GM13976 (cell line): ENCODE measurements around the gene SLC6A4.

Experiments
- DNase-seq: peaks from one replicate; pipeline ENCODE4 v3.0.0; 2012; ENCODE audit warnings: low spot score
- in situ Hi-C: fragments of 300-500 bp; cut with MboI; formaldehyde crosslinking; loops from one replicate; pipeline ENCODE4 v1.12.0; 2022; ENCODE audit warnings: low sequenced_read_pairs, mixed read lengths, inconsistent platforms; ENCODE audit not compliant: unreplicated experiment
- TF ChIP-seq, protein P1 (sequence below): IDR thresholded peaks from 2 replicates; pipeline ENCODE4 v1.5.1; 2012; ENCODE audit warnings: borderline replicate concordance, mild to moderate bottlenecking; ENCODE audit not compliant: insufficient read depth; ENCODE audit errors: extremely low read depth, missing control alignments, control extremely low read depth

Gene SLC6A4

DNA sequence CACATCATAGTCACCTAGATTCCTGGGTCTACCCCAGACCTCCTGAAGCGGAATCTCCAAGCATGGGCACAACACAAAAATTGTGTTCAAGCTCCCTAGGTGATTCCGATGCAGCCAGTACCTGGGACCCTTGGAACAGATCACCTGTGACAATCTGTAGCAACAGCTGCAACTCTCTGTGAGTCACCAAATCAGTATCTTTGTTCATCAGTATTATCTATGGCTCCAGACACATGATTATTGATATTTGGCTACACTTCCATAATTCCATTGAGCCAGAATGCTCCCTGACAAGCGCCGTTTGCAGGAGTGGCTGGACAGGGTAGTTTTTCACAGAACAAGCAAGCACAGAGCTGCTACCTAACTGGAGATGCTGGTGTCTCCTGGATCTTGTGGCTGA is 16.2 kb downstream of the SLC6A4 start:
- DNase-seq = no peak
- TF ChIP-seq, protein P1, sequence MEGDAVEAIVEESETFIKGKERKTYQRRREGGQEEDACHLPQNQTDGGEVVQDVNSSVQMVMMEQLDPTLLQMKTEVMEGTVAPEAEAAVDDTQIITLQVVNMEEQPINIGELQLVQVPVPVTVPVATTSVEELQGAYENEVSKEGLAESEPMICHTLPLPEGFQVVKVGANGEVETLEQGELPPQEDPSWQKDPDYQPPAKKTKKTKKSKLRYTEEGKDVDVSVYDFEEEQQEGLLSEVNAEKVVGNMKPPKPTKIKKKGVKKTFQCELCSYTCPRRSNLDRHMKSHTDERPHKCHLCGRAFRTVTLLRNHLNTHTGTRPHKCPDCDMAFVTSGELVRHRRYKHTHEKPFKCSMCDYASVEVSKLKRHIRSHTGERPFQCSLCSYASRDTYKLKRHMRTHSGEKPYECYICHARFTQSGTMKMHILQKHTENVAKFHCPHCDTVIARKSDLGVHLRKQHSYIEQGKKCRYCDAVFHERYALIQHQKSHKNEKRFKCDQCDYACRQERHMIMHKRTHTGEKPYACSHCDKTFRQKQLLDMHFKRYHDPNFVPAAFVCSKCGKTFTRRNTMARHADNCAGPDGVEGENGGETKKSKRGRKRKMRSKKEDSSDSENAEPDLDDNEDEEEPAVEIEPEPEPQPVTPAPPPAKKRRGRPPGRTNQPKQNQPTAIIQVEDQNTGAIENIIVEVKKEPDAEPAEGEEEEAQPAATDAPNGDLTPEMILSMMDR = no peak
- in situ Hi-C loops = no loop called here

DNA sequence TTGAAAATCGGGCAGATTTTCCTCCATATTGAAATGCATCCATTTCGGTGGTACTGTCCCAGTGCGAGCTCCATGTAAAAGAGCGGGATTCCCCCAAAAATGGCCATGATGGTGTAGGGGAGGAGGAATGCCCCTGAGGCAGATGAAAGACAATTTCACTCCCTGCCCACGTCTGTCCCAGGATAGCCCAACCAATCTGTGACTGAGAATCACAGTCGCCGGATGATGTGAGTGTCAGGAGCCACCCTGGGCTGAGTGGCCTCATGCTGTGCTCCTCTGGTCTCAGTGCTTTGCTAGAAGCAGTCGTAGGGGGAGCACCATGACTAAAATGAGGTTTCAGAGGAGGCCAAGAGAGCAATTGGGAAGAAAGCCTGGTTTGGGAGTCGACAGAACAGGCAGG is 16.7 kb downstream of the SLC6A4 start:
- peak; percentile 69 for DNase-seq
- TF ChIP-seq, protein P1 = no peak
- in situ Hi-C loops = no loop called here

DNA sequence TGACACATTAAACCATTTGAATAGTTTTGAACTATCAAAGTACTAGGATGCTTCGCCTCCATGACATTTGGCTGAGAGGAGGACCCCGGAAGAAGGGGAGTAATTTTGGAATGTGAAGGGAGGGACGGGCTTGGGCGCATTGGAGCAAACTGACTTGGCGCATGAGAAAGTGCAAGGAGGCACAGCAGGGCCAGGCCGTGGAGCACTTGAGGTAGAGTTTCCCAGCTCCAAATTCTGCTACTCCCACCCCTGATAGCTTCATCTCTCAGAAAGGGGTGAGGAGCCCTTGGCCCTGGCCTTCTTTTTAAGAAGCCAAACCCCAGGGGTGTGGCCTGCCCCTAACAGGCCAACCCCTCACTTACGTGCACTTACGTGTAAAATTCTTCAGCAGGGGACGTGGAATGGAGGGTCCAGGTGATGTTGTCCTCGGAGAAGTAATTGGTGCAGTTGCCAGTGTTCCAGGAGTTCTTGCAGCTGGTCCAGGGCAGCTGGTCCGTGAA is 17.7 kb downstream of the SLC6A4 start:
- DNase-seq = no peak
- in situ Hi-C loops = no loop called here
- TF ChIP-seq, protein P1 = no peak

DNA sequence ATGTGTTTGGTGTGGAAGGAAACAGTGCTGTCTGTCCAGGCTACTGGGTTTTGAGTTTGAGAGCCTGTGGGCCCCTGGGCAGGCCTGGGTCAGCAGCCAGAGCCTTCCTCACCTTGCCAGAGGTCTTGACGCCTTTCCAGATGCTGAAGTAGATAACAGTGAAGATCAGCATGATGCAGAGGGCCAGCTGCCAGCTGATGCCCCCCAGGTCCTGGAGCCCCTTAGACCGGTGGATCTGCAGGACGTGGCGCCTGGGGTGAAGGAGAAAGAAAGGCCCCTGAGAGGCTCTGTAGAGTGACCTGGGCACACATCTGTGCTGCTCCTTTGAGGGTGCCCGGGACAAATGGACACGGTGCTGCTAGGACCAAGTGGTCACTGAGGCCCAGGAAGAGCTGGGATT is 18.4 kb downstream of the SLC6A4 start:
- in situ Hi-C loops = no loop called here
- TF ChIP-seq, protein P1 = no peak
- no peak for DNase-seq

DNA sequence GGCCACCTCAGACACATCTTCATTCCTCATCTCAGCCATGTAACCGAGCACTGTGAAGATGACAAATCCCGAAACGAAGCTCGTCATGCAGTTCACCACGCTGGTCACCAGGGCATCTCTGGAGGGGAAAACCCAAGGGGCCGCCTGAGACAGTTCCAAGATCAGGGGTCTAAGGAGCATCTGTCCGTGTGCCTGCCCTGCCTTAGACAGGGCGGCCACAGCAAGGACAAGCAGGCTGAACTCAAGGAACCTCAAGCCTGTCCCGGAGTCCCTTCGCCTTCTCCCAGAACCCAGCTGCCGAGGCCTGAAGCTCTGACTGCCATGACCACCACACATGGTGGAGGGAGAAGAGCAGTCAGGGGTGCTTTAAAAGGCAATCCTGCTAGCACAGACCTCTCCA is 22.7 kb downstream of the SLC6A4 start:
- TF ChIP-seq, protein P1 = no peak
- in situ Hi-C loops = no loop called here

DNA sequence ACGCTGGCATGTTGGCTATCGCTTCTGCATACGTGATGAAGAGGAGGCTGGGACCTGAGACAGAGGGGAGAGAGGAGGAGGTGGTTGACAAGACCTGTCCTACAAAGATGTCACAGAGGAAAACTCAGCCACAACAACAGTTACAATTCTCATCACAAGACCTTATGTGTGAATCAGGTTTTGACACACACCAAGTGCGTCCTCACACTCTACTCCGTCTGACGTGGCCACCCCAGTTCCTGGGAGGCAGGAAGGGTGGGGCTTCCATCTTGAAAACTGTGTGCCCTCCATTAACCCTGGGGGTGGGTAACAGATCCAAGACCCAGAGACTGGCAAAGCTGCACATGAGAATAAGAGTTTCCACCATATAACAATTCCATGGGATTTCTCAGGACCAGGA is 24.1 kb downstream of the SLC6A4 start:
- TF ChIP-seq, protein P1 = no peak
- DNase-seq = no peak
- in situ Hi-C loops = no loop called here

More for the DNA sequence above, 22.7 kb downstream of the SLC6A4 start:
- peak; percentile 79 for DNase-seq

DNA sequence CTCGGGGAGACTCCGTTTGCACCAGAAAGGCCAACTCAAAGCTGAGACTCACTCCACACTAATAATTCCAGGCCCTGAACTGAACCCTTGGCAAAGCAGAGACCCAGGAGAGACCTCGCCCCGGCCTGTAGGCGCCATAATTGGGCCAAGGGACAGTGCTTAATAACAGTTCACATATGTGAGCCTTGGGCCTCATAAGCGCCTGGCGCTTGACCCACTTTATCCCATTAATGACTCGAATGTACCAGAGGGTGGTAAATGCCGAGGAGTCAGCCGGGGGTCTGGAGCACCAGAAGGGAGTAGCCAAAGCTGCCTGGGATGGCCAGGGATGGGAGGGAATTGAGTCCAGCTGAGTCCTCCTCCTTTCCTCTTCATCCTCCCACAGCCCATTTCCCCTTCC is 24.6 kb downstream of the SLC6A4 start:
- no peak for DNase-seq
- TF ChIP-seq, protein P1 = no peak
- in situ Hi-C loops = no loop called here
